ENCODE measurements around the gene ZNF423.

- TF ChIP-seq CTCF (IDR thresholded peaks at IDR 0.05) (no peak), POLR2A (IDR thresholded peaks at IDR 0.05) (no peak)
Measured at GRCh38 chr16:49687476-49688002, 168.4 kb downstream of the ZNF423 start.
